ENCODE measurements around the gene IAH1.

The IAH1 gene

GRCh38 chr2:9465170-9465569 lies 9.2 kb upstream of the IAH1 start:
- TF ChIP-seq CTCF (IDR thresholded peaks at IDR 0.05; ENCODE audit: low read length) (no peak), EZH2 (optimal IDR thresholded peaks at IDR 0.05; ENCODE audit: low read depth, low read length) (no peak), EZH2phosphoT487 (IDR thresholded peaks at IDR 0.05; ENCODE audit: low read length) (no peak)
- no peaks in the 10 kb centered on the region for H3F3A ChIP-seq (ENCODE audit: insufficient read depth, low read length)
- H4K20me1 ChIP-seq (ENCODE audit: insufficient read depth, low read length): no peaks in the 10 kb centered on the region
- H3K4me2 ChIP-seq (ENCODE audit: low read depth, low read length): no peak overlapping the region
- no peak overlapping the region for H2AFZ ChIP-seq (ENCODE audit: low read length)
- no peak for DNase-seq
- no peak overlapping the region for H3K4me3 ChIP-seq (ENCODE audit: low read length)
- H3K9me3 ChIP-seq (replicated peaks; ENCODE audit: insufficient read depth, low read length): no peaks in the 10 kb centered on the region
- no peak overlapping the region for H3K27ac ChIP-seq (ENCODE audit: low read length)
- no peaks in the 10 kb centered on the region for H3K36me3 ChIP-seq (replicated peaks; ENCODE audit: insufficient read depth, low read length)
- no peaks in the 10 kb centered on the region for H3K27me3 ChIP-seq (replicated peaks; ENCODE audit: insufficient read depth, low read length)
- H3K9me2 ChIP-seq (replicated peaks; ENCODE audit: insufficient read depth, low read length): no peaks in the 10 kb centered on the region
- H3K4me1 ChIP-seq (ENCODE audit: low read length): no peaks in the 10 kb centered on the region
- H3K79me2 ChIP-seq (ENCODE audit: low read length): no peaks in the 10 kb centered on the region
- no peak overlapping the region for H3K9ac ChIP-seq (ENCODE audit: low read length)

GRCh38 chr2:9466147-9466683 lies 8.1 kb upstream of the IAH1 start:
- TF ChIP-seq EZH2phosphoT487 (IDR thresholded peaks at IDR 0.05; ENCODE audit: low read length): no peak
- no peak for TF ChIP-seq CTCF (IDR thresholded peaks at IDR 0.05; ENCODE audit: low read length)
- no peak for TF ChIP-seq EZH2 (optimal IDR thresholded peaks at IDR 0.05; ENCODE audit: low read depth, low read length)
- Histone ChIP-seq H3K27ac (ENCODE audit: low read length) (no peak overlapping the region), H4K20me1 (ENCODE audit: insufficient read depth, low read length) (no peaks in the 10 kb centered on the region), H3F3A (ENCODE audit: insufficient read depth, low read length) (no peaks in the 10 kb centered on the region), H3K9me3 (replicated peaks; ENCODE audit: insufficient read depth, low read length) (no peaks in the 10 kb centered on the region), H3K27me3 (replicated peaks; ENCODE audit: insufficient read depth, low read length) (no peaks in the 10 kb centered on the region), H3K79me2 (ENCODE audit: low read length) (no peaks in the 10 kb centered on the region), H3K36me3 (replicated peaks; ENCODE audit: insufficient read depth, low read length) (no peaks in the 10 kb centered on the region), H3K4me3 (ENCODE audit: low read length) (no peak overlapping the region), H3K9me2 (replicated peaks; ENCODE audit: insufficient read depth, low read length) (no peaks in the 10 kb centered on the region), H3K4me2 (ENCODE audit: low read depth, low read length) (no peak overlapping the region), H3K4me1 (ENCODE audit: low read length) (no peaks in the 10 kb centered on the region), H3K9ac (ENCODE audit: low read length) (no peak overlapping the region), H2AFZ (ENCODE audit: low read length) (no peak overlapping the region)
- no peak for DNase-seq

DNA sequence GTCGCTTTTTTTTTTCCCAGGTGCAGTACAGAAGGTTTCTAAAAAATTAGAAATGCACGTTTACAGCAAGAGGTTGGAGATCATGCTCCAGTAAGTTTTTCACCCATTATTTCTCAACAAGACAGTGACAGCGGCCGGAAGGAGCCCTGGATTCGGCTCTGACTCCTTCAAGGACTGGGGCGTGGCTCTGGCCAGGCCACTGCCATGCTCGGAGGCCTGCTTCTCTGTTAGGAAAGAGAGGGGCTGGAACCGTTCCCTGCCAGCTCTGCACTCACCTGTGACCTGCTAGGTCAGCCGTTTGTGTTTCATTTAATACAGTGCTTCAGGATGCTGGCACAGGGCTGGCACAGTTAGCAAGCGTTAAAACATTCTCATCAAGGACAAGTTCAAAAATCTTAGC lies 6.7 kb upstream of the IAH1 start:
- Histone ChIP-seq H3K27me3 (replicated peaks; ENCODE audit: insufficient read depth, low read length) (no peaks in the 10 kb centered on the region), H3K79me2 (ENCODE audit: low read length) (no peaks in the 10 kb centered on the region), H3K9me2 (replicated peaks; ENCODE audit: insufficient read depth, low read length) (no peaks in the 10 kb centered on the region), H4K20me1 (ENCODE audit: insufficient read depth, low read length) (no peaks in the 10 kb centered on the region), H3K4me2 (ENCODE audit: low read depth, low read length) (no peak overlapping the region), H3K4me1 (ENCODE audit: low read length) (no peaks in the 10 kb centered on the region), H3K9ac (ENCODE audit: low read length) (no peak overlapping the region), H3F3A (ENCODE audit: insufficient read depth, low read length) (0 out of 2 replicates have a peak, but pooled peaks cover 4% of the 10 kb centered on the region), H2AFZ (ENCODE audit: low read length) (no peak overlapping the region), H3K9me3 (replicated peaks; ENCODE audit: insufficient read depth, low read length) (no peaks in the 10 kb centered on the region), H3K36me3 (replicated peaks; ENCODE audit: insufficient read depth, low read length) (no peaks in the 10 kb centered on the region), H3K27ac (ENCODE audit: low read length) (no peak overlapping the region), H3K4me3 (ENCODE audit: low read length) (no peak overlapping the region)
- TF ChIP-seq CTCF (IDR thresholded peaks at IDR 0.05; ENCODE audit: low read length) (no peak), EZH2phosphoT487 (IDR thresholded peaks at IDR 0.05; ENCODE audit: low read length) (no peak), EZH2 (optimal IDR thresholded peaks at IDR 0.05; ENCODE audit: low read depth, low read length) (no peak)
- no peak for DNase-seq

Measured in MM.1S (cell line).